GM21528 (cell line): Measurements from ENCODE around the gene AMPH.

Experiments
- ATAC-seq: cut with Tn5 transposase; IDR thresholded peaks from one replicate; pipeline ENCODE4 v1.9.1; 2021; ENCODE audit warnings: mild to moderate bottlenecking, moderate library complexity; ENCODE audit not compliant: unreplicated experiment, low FRiP score

Gene AMPH

GRCh38 chr7:38630720-38631673 is at the start of gene AMPH:
AMPH (minus strand) TSS chr7:38631373; CDS start chr7:38631351, 22 bp downstream.
- no peak for ATAC-seq

DNA sequence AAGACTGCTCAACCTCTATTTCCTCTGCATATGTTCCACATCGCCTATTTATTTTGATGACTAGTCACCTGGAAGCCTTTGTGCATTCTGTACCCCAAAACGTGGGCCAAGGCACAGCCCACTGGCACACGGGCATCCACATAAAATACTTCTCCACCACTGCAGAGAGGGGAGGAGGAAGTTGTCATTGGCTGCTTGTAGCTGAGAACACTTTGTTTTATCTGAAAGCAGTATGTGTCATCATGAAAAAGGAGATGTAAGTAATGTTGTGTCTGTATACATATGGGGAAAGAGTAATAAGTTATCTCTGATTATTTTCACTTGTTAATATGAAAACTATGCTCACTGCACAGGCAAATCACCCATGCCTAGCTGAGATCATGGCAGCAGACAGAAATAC is 48.2 kb upstream of the AMPH start:
- no peak for ATAC-seq

DNA sequence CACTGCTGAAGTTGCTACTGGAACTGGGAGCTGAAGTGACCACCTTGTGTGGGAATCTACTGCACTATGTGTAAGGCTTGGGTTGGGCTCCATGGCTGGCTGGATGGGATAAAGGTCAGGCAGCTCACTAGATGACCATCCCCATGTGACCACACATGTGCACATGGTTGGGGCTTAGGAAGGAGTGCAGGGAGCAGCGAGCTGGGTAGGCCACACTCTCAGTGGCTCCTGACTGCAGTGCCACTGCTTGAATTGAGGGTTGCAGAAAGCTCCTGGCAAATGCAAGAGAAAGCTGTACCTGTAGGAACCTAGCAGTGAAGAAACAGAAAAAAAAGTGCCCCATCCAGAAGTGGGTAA is 47.5 kb upstream of the AMPH start:
- ATAC-seq, result no peak

DNA sequence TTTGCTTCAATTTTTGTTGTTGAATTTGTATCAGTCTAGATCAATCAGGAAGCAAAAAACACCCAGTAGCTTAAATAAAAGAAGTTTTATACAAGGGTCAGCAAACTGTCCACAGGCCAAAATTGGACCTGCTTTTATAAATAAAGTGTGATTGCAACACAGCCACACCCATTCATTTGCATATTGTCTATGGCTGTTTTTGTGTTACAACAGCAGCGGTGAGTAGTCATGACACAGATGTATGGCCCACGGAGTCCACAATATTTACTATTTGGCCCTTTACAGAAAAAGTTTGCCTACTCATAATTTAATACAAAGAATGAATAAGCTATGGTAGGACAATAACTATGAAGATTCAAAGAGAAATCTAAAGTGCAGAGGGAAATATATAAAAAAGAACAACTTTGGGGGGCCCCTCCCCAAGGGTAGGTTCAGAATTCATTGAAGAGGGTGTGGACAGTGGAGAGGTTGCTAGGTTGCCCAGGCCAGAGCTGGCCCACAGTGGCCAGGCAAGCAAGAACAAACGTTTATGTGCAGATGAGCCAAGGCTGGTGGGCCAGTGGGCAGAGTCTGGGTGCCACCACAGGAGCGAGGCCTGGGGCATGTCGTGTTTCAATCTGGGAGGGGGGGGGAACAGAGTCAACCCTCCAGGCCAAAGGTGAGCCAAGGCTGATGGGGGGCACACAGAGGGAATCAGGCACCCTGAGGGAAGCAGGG is 47.0 kb upstream of the AMPH start:
- no peak for ATAC-seq

- no peak for ATAC-seq
Observed at GRCh38 chr7:38675494-38676106, 44.4 kb upstream of the AMPH start.

DNA sequence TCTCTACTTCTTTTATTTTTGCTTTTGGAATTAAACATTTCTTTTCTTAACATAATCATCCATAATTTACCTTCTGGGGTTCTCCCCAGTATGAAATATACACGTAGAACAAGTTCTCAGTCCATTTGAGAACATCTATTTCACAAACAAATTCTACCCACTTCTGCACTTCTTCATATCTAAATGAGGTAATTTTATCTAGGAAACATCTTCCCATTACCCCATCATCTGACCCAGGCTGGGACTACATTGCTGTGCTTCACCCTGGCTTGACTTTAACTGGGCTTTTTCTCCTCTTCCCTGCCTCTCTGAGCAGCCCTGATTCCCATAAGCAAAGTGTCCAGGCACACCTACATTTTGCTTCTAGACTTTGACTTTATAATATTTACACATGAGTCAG is 43.3 kb upstream of the AMPH start:
- ATAC-seq, result no peak

DNA sequence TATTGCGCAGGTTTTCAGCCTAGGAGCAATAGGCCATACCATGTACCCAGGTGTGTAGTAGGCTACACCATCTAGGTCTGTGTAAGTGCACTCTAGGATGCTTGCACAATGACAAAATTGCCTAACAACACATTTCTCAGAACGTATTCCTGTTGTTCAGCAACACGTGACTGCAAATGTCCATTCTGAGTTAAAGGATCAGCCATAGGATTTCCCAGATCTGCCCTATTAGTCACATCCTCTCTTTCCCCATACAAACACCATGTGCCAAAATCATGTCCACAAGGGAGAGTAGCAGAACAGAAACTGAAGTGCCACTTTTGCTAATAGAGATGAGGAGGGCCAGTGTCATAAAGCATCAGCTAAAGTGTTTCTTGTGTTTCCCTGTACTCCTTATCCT is 42.6 kb upstream of the AMPH start:
- ATAC-seq, result no peak

DNA sequence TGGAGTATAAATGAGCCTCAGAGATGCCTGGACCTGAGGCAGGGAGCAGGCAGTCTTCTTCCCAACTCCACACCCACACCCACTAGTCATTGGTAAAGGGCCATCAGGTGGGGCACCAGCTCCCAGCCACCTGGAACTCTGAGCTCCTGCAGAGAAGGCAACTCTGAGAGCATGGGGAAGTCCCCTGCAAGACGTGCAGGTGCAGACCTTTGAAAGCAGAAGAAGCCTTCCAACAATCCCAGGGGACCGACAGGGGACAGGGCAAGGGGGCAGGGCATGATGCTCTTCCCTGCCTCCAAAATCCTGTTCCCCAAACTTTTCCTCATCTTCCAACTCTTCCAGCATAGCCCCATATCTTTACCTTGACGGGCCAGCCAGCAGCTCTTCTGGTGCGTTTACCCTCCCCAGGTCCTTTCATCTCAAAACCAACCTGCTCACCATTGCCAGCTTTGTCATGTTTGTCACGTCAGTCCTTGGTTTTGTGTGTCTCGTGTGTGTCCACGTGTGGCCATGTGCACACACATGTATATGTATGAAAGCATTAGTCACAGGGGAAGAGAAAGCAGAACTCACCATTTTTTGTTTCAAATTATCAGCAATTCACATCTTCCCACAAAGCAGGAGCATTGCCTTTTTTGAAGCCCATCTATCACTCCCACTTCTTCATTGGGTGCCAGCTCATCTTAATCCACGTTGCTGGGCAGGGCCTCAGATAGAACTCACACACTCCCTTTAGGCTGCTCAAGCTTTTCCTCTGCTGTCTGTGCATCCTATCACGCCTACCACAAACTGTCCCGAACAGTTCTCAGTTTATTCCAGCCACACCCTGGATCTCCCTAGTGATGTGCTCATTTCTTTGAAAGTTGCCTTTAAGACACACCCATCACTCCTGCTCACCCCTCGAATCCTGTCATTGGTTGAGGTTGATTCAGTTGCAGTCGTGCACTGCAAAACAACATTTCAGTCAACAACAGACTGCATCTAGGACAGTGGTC is 41.0 kb upstream of the AMPH start:
- no peak for ATAC-seq

GRCh38 chr7:38669965-38670520 is 38.9 kb upstream of the AMPH start:
- ATAC-seq, result no peak

DNA sequence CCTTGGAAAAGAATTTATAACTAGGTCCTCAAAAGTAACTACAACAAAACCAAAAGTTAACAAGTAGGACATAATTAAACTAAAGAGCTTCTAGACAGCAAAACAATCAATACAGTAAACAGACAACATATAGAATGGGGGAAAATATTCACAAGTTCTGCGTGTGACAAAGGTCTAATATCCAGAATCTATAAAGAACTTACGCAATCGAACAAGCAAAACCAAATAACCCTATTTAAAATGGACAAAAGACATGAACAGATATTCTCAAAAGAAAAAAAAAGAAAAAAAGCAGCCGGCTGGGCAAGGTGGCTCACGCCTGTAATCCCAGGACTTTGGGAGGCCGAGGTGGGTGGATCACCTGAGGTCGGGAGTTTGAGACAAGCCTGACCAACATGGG is 33.8 kb upstream of the AMPH start:
- no peak for ATAC-seq

GRCh38 chr7:38660427-38661099 is 29.4 kb upstream of the AMPH start:
- ATAC-seq, result peak; percentile 83

DNA sequence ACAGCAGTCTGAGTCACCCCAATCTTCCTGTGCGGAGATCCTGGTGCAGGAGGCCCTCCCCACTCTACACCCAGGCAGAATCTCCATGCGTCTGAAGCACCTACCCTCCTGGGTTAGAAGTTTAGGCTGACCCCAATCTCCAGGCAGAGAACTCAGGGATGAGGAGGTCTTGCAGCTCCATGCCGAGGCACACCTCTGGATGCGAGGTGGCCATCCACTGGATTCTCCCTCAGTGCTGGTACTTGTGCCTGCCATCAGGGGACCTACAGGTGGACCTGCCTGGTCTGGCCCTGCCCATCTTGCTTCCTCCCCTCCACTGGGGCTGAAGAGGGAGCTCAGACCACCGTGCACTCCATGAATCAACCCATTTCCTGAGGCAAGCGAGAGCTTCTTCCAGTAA is 28.8 kb upstream of the AMPH start:
- ATAC-seq, result no peak

- ATAC-seq, result no peak
Observed at GRCh38 chr7:38658921-38659320, 27.7 kb upstream of the AMPH start.

GRCh38 chr7:38656968-38657367 is 25.8 kb upstream of the AMPH start:
- ATAC-seq, result no peak

DNA sequence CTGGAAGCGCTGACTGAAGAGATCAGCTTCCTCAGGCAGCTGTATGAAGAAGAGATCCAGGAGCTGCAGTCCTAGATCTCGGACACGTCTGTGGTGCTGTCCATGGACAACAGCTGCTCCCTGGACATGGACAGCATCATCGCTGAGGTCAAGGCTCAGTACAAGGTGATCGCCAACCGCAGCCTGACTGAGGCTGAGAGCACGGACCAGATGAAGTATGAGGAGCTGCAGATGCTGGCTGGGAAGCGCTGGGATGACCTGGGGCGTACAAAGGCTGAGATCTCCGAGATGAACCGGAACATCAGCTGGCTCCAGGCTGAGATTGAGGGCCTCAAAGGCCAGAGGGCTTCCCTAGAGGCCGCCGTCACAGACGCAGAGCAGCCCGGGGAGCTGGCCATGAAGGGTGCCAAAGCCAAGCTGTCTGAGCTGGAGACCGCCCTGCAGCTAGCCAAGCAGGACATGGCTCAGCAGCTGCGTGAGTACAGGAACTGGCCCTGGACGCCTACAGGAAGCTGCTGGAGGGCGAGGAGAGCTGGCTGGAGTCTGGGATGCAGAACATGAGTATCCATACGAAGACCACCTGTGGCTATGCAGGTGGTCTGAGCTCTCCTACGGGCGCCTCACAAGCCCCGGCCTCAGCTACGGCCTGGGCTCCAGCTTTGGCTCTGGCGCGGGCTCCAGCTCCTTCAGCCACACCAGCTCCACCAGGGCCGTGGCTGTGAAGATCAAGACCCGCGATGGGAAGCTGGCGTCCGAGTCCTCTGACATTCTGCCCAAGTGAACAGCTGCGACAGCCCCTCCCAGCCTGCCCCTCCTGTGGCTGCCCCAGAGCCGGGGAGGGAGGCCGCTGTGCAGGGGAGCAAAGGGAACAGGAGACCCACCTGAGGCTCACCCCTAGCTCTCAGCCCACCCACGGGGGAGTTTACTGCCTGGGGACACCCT is 24.9 kb upstream of the AMPH start:
- ATAC-seq, result no peak

DNA sequence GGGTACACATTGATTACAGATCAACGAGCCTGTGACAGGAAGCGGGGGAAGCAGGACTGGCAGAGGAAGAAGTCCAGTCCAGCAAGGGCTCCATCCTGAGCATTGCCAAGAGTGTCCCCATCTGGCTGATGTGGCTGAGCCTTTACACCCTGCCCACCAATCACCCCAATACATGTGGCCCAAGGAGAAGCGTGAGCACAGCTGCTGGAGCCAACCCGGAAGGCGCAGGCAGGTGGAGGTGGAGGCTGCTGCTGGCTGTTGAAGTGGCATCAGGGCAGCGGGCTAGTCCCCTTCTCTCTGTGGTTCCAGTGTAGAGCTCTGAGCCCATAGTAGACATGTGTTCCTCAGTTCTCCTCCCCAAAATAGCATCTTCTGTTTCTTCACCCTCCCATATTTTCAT is 6.8 kb upstream of the AMPH start:
- ATAC-seq, result no peak

GRCh38 chr7:38632411-38632810 is 1.2 kb upstream of the AMPH start:
- ATAC-seq, result no peak
